ENCODE data around the gene THG1L. TPM values are rescaled to one million over a fixed set of nuclear protein-coding genes. Genes with fewer than 3 reads are reported as not detected.
"Not testable (repeated sequence)": the region's sequence is repeated elsewhere in the genome, so short reads cannot be mapped to it uniquely, and the experiment has no call there.

Gene THG1L
- total RNA-seq (2021; fragmentation: NEBNext Ultra II Directional; extraction: Animal tissue kit (Norgen Biotek cat#: 25700)) = 10 to 100 TPM; 13.2 to 16.1 (median 13.5) TPM
- long read RNA-seq, transcript THG1L-201 (6 exons, 3,107 nt) = major isoform, 16 of 16 reads
- long read RNA-seq, partial matches to known transcripts = 0 of 16 reads
- long read RNA-seq, other reads (novel, unspliced or antisense) = 0 of 16 reads

- DNase-seq = peak; percentile 99
- no peaks in the 10 kb centered on the region for H3K27me3 Mint-ChIP-seq (ENCODE audit: insufficient read depth)
- H3K4me3 Mint-ChIP-seq = peak within 1 kb of the TSS; percentile 100
- H3K9me3 Mint-ChIP-seq = no peaks in the 10 kb centered on the region
- TF ChIP-seq CTCF (IDR thresholded peaks at IDR 0.05) = no peak
- peaks cover 27% of the 10 kb centered on the region for H3K4me1 Mint-ChIP-seq (ENCODE audit: low read depth)
- peaks cover 9% of the 10 kb centered on the region for H3K36me3 Mint-ChIP-seq (ENCODE audit: low read depth)
- H3K27ac Mint-ChIP-seq = peak within 1 kb of the TSS; percentile 99
These were observed at the start of gene THG1L for GRCh38 chr5:157731272-157732129. Gene THG1L, plus strand, starts transcription at chr5:157731420. Its CDS starts 21 bp downstream, at chr5:157731441.

- H3K4me3 Mint-ChIP-seq = no peak overlapping the region
- no peaks in the 10 kb centered on the region for H3K27me3 Mint-ChIP-seq (ENCODE audit: insufficient read depth)
- no peak for TF ChIP-seq CTCF (IDR thresholded peaks at IDR 0.05)
- no peak for DNase-seq
- H3K9me3 Mint-ChIP-seq = no peaks in the 10 kb centered on the region
- no peaks in the 10 kb centered on the region for H3K4me1 Mint-ChIP-seq (ENCODE audit: low read depth)
- H3K27ac Mint-ChIP-seq = no peak overlapping the region
- no peaks in the 10 kb centered on the region for H3K36me3 Mint-ChIP-seq (ENCODE audit: low read depth)
These were observed 49.0 kb upstream of the THG1L start for GRCh38 chr5:157682257-157682656.

- not testable (repeated sequence) for H3K27me3 Mint-ChIP-seq (ENCODE audit: insufficient read depth); DNase-seq; H3K4me1 Mint-ChIP-seq (ENCODE audit: low read depth); H3K4me3 Mint-ChIP-seq; H3K27ac Mint-ChIP-seq; H3K9me3 Mint-ChIP-seq; H3K36me3 Mint-ChIP-seq (ENCODE audit: low read depth)
These were observed 44.7 kb upstream of the THG1L start for GRCh38 chr5:157686276-157687197.

- Mint-ChIP-seq H3K4me1 (ENCODE audit: low read depth) (no peaks in the 10 kb centered on the region), H3K27ac (no peak overlapping the region), H3K9me3 (no peaks in the 10 kb centered on the region; the same call in 1 of the 2 replicates), H3K36me3 (ENCODE audit: low read depth) (no peaks in the 10 kb centered on the region), H3K27me3 (ENCODE audit: insufficient read depth) (no peaks in the 10 kb centered on the region), H3K4me3 (no peak overlapping the region)
- no peak for DNase-seq
- TF ChIP-seq CTCF (IDR thresholded peaks at IDR 0.05) = no peak
These were observed 44.0 kb upstream of the THG1L start for GRCh38 chr5:157687198-157687554.

- H3K36me3 Mint-ChIP-seq (ENCODE audit: low read depth) = no peaks in the 10 kb centered on the region
- H3K27me3 Mint-ChIP-seq (ENCODE audit: insufficient read depth) = no peaks in the 10 kb centered on the region
- peak; percentile 38; the same call in 1 of the 2 replicates for TF ChIP-seq CTCF (IDR thresholded peaks at IDR 0.05)
- no peak overlapping the region for H3K4me3 Mint-ChIP-seq
- no peaks in the 10 kb centered on the region; the same call in 1 of the 2 replicates for H3K9me3 Mint-ChIP-seq
- H3K27ac Mint-ChIP-seq = no peak overlapping the region
- H3K4me1 Mint-ChIP-seq (ENCODE audit: low read depth) = no peaks in the 10 kb centered on the region
- no peak for DNase-seq
These were observed 41.1 kb upstream of the THG1L start for GRCh38 chr5:157689942-157690689.
